ENCODE results near the gene SLC19A1.

SLC19A1 gene

GRCh38 chr21:45548711-45549491 is 6.7 kb upstream of the SLC19A1 start:
- TF ChIP-seq, protein P1, sequence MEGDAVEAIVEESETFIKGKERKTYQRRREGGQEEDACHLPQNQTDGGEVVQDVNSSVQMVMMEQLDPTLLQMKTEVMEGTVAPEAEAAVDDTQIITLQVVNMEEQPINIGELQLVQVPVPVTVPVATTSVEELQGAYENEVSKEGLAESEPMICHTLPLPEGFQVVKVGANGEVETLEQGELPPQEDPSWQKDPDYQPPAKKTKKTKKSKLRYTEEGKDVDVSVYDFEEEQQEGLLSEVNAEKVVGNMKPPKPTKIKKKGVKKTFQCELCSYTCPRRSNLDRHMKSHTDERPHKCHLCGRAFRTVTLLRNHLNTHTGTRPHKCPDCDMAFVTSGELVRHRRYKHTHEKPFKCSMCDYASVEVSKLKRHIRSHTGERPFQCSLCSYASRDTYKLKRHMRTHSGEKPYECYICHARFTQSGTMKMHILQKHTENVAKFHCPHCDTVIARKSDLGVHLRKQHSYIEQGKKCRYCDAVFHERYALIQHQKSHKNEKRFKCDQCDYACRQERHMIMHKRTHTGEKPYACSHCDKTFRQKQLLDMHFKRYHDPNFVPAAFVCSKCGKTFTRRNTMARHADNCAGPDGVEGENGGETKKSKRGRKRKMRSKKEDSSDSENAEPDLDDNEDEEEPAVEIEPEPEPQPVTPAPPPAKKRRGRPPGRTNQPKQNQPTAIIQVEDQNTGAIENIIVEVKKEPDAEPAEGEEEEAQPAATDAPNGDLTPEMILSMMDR (IDR thresholded peaks at IDR 0.05; ENCODE audit: low read depth, low read length), result no peak
- H3K4me3 ChIP-seq (replicated peaks in 1 of 2; ENCODE audit: low read depth in 2 of 2, low read length in 2 of 2), result no peak overlapping the region
- no peak for DNase-seq (ENCODE audit: low read depth in 2 of 2)

DNA sequence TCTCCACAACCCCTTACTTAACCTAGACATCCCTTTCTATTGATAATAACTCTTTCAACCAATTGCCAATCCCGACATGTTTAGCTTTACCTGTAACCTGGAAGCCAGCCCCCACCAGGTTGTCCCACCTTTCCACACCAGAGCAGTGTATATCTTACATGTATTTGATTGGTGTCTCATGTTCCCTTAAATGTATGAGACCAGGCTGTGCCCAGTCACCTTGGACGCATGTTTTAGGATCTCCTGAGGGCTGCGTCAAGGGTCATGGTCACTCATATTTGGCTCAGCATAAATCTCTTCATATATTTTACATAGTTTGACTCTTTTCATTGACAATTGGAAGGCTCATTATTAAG is 5.3 kb upstream of the SLC19A1 start:
- no peak for DNase-seq (ENCODE audit: low read depth in 2 of 2)
- H3K4me3 ChIP-seq (replicated peaks in 1 of 2; ENCODE audit: low read depth in 2 of 2, low read length in 2 of 2), result no peak overlapping the region
- TF ChIP-seq, protein P1 (IDR thresholded peaks at IDR 0.05; ENCODE audit: low read depth, low read length), result no peak

GRCh38 chr21:45546636-45547544 is 4.7 kb upstream of the SLC19A1 start:
- TF ChIP-seq, protein P1 (IDR thresholded peaks at IDR 0.05; ENCODE audit: low read depth, low read length), result no peak
- H3K4me3 ChIP-seq (replicated peaks in 1 of 2; ENCODE audit: low read depth in 2 of 2, low read length in 2 of 2), result no peak overlapping the region
- no peak for DNase-seq (ENCODE audit: low read depth in 2 of 2)

DNA sequence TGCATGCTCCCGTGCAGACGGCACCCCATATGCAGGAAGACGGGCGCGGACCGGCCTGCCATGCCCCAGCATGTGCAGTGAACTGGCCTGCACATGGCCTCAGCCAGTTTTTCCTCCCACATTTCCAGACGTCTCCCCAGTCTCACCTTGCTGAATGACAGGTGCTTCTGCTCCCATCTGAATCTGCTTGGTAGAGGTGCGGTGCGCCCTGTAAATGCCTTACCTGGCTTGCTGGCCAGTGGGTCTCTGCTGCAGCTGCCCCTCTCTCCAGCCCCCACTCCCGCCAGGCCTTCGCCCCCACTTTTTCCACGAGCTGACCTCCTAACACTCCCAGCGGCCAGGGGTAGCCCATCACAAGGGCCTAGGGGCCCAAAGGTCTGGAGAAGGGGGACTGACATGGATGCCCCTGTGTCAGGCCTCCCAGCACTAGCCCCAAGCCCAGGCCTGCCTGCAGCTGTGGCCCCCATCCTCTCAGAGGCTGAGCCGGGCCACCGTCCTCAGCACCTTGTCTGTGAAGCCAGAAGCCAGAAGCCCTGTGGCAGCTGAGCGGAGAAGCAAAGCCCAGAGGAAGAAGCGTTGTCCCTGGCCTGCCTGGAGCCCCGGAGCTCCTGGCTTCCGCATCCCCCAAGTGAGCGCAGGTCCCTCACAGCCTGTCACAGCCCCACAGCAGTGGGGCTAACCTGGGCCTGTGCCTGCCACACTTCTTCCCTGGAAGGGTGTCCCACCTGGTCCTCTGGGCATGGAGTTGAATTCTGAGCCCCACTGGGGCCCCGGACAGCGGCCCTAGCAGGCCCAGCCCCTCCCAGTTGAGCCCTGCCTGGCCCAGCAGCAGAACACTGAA is 3.7 kb upstream of the SLC19A1 start:
- TF ChIP-seq, protein P1 (IDR thresholded peaks at IDR 0.05; ENCODE audit: low read depth, low read length), result no peak
- no peak overlapping the region for H3K4me3 ChIP-seq (replicated peaks in 1 of 2; ENCODE audit: low read depth in 2 of 2, low read length in 2 of 2)
- no peak for DNase-seq (ENCODE audit: low read depth in 2 of 2)

- DNase-seq (ENCODE audit: low read depth in 2 of 2), result no peak
- H3K4me3 ChIP-seq (replicated peaks in 1 of 2; ENCODE audit: low read depth in 2 of 2, low read length in 2 of 2), result no peak overlapping the region
- TF ChIP-seq, protein P1 (IDR thresholded peaks at IDR 0.05; ENCODE audit: low read depth, low read length), result no peak
Observed at GRCh38 chr21:45545236-45545570, 3.0 kb upstream of the SLC19A1 start.

DNA sequence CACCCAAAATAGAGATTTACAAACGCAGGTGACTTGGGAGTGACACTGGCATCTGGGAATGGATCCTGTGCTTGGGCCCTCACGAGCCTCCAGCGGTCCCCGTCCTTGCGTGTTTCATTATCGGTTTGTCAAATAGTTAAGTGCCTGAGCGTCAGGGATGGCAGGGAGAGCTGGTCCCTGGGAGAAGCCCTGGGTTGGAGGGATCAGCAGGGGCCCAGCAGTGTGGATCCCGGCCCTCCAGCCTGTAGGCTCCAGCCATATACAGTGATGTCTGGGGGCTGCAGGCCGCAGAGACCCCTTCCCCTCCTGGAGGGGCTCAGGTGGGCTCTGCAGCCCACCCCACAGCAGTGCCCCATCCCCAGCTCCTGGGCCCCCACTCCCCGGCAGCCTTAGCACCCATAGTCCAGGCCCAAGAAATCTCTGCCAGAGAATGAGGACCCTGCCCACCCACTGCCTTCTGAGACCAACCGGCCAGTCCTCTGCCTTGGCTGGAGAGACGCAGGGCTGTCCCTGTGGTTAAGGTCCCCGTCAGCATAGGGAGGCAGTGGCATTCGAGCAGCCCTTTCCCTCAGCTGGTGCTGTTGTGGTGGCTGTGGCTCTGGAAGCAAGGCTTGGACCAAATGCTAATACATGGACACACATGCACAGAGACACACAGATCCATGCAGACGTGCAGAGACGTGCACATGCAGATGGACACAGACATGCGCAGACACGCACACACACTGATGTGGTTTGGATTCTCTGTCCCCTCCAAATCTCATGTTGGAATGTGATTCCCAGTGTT is 2.4 kb upstream of the SLC19A1 start:
- H3K4me3 ChIP-seq (replicated peaks in 1 of 2; ENCODE audit: low read depth in 2 of 2, low read length in 2 of 2), result no peak overlapping the region
- TF ChIP-seq, protein P1 (IDR thresholded peaks at IDR 0.05; ENCODE audit: low read depth, low read length), result no peak
- DNase-seq (ENCODE audit: low read depth in 2 of 2), result no peak
